ENCODE measurements around the gene CEL. TPM values are rescaled to one million over a fixed set of nuclear protein-coding genes. Genes with fewer than 3 reads are reported as not detected.

The CEL gene
- polyA plus RNA-seq, 4 donors, result 3.5 to 5.8 (median 5.0) TPM

- no peak for DNase-seq (ENCODE audit: low read depth in 4 of 4, low spot score in 2 of 4)
These were observed 52.4 kb downstream of the CEL start for GRCh38 chr9:133113949-133114885.

DNA sequence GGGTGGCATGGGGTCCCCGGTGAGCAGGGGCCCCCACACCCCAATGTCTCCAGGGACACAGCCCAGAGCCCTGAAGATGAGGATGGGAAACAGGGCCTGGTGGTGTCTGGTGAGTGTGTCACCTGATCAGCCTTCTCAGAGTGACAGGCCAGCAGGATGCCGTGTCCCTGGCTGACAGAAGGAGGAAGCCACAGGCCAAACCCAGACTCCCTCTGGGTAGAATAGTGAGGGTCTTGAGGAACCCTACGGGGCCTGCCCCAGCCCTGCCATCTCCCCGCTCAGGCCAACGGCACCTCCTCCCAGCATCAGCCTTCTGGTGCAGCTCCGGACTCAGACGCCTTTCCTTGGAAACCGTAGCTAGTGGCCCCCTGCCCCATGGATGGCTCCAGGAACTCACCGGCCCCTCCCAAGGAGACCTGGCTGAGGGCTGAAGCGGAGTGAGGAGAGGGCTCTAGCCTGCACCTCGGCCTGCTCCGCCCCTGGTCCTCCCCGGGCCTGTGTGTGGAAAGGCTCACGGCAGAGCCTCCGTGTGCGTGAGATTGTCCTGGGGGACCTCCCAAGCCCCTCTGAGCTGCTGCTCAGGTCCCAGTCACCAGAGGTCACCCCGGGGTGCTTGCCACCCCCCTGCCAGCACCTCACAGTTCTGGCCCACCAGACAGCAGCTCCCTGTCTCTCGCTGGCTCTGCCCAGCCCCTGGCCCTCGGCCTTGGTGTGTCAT is 53.3 kb downstream of the CEL start:
- no peak for DNase-seq (ENCODE audit: low read depth in 4 of 4, low spot score in 2 of 4)

- DNase-seq (ENCODE audit: low read depth in 4 of 4, low spot score in 2 of 4), result no peak
These were observed 54.0 kb downstream of the CEL start for GRCh38 chr9:133115604-133116345.

DNA sequence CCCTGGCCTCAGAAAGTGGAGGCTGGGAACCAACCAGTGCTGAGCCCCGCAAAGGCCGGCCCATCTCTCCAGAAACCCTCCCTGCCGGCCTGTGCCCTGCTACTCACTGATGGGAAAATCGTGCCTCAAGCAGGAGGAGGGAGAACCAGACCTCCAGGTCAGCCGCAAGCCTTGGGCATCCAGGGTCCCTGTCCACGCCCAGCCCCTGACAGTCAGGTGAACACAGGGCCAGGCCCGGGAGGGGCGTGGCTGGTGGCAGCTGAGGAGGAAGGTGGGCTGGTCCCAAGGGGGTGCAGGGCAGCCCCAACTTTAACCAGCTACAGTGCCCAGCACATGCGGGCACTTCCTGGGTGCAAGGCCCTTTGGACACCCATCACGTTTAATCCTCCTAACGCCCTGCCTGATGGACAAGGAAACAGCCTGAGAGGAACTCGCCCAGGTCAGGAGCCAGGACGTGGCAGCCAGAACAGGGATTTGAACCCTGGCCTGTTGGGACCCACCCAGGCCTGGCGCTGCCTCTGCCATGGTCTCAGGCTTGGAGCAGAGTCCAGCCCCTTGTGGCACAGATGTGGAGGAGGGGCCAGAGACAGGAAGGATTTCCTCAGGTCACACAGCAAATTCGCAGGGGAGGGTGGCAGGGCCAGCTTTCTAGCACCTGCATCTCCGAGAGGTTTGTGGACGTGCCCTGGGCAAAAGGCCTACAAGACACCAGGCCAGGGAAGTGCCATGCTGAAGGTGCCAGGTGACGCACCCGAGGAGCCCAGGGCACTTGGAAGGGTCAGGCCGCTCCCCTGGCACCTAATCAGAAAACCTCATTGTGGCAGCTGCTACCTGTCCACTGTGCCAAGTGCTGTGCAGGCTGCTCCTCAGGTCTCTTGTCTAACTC is 54.8 kb downstream of the CEL start:
- no peak for DNase-seq (ENCODE audit: low read depth in 4 of 4, low spot score in 2 of 4)

DNA sequence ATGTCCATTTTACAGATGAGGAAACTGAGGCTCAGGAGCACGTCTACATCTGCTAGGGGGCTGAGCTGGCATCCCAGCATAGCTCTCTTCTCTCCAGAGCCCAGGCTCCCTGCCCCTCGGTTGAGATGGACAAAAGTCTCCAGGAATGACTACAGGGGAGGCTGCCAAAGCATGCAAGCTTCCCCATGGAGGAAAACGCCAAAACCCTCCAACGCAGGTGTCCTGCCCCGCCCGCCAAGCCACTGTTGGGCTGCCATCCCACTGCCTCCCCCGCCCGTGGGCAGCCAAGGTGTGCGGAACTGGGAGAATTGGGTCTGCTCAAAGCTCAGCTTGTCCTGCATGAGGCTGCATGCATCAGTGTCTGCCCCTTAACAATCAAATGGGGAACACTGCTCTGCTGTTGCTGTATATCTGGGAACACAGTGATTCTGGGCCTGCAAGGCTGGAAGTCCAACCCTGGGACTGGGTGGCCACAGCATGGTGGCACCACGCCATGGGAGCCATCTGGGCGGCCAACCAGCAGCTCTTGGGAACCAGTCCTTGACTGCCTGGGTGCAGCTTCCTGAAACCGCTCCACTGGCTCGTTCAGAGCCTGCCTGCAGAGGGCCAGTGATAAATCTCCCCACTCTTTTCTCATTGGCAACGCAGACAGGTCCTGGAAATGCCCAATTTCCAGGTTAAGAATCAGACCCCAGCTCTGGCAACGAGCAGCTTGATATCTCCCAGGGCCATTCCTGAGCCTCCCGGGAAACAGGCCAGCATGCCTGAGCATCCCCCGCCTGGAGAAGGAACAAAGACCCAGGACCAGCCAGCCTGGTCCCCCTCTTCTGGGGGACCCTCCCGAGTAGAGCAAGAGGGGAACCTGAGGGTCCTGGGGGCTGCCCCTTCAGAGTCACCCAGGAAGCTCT is 55.7 kb downstream of the CEL start:
- no peak for DNase-seq (ENCODE audit: low read depth in 4 of 4, low spot score in 2 of 4)

DNA sequence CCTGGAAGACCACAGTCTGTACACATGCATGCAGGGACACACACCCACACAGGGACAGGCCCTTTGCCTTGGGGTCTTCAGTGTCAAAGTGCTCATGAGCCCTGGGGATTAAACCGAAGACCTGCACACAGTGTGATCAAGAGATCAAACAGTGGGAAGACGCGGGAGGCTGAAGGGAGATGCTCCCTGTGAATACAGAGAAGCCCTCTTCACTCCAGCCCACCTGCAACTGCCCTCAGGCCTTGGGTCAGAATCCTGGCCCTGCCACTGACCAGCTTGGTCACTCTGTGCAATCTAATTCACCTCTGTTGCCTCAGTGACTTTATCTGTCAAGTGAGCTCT is 56.4 kb downstream of the CEL start:
- no peak for DNase-seq (ENCODE audit: low read depth in 4 of 4, low spot score in 2 of 4)

GRCh38 chr9:133118568-133118967 is 56.8 kb downstream of the CEL start:
- no peak for DNase-seq (ENCODE audit: low read depth in 4 of 4, low spot score in 2 of 4)

GRCh38 chr9:133119103-133119845 is 57.5 kb downstream of the CEL start:
- DNase-seq (ENCODE audit: low read depth in 4 of 4, low spot score in 2 of 4), result no peak

GRCh38 chr9:133119846-133120500 is 58.2 kb downstream of the CEL start:
- no peak for DNase-seq (ENCODE audit: low read depth in 4 of 4, low spot score in 2 of 4)

DNA sequence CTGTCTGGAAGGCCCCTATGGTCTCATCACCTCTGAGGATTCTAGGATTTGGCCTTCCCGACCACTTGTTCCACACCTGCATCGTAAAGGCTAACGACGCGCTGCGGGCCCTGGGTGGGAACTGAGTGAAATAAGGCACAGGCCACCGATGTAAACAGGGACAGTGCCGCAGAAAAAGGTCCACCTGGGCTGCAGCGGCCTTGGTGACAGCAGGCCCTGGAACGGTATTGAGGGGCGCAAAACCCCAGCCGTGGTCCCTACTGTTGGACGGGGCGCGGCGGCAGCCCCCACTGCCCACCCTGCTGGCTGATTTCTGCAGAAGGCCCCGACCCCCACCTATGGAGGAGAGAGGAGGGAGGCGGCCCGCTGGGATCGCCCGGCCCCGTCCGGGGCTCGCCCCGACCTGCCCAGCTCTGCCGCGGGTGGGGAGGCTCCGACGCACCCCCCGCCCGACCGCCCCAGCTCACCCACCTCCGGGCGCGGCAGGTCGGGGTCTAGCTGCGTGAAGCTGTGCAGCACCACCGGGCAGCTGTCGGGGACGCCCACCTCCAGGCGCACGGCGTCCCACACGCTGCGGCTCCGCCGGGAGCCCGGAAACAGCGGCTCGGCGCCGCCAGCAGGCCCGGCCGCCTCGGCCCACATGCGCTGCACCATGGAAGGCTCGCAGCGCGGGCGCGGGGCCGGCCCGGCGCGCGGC is 58.9 kb downstream of the CEL start:
- no peak for DNase-seq (ENCODE audit: low read depth in 4 of 4, low spot score in 2 of 4)

Other genes starting within 250 kb of the CEL start
- 1 to 10 TPM; 2.9 to 4.0 (median 3.7) TPM for gene AK8, start 183.7 kb upstream of the CEL start, polyA plus RNA-seq (ENCODE audit: insufficient read length in 4 of 4)
- 10 to 100 TPM in 2 of 4 donors, 1 to 10 TPM in 2; 8.8 to 11.6 (median 9.5) TPM for gene SPACA9, start 183.1 kb upstream of the CEL start, polyA plus RNA-seq (ENCODE audit: insufficient read length in 4 of 4)
- 10 to 100 TPM; 29.5 to 67.4 (median 45.0) TPM for gene TSC1, start 117.4 kb upstream of the CEL start, polyA plus RNA-seq (ENCODE audit: insufficient read length in 4 of 4)
- gene GFI1B, start 83.3 kb upstream of the CEL start, polyA plus RNA-seq (ENCODE audit: insufficient read length in 4 of 4), result 1 to 10 TPM in 1 of 4 donors, under 1 TPM in 3; 0.71 to 1.0 (median 0.91) TPM
- 10 to 100 TPM; 61.3 to 85.1 (median 67.9) TPM for gene GTF3C5, start 31.0 kb upstream of the CEL start, polyA plus RNA-seq (ENCODE audit: insufficient read length in 4 of 4)
- 10 to 100 TPM; 32.2 to 47.1 (median 33.5) TPM for gene RALGDS, start 59.3 kb downstream of the CEL start, polyA plus RNA-seq (ENCODE audit: insufficient read length in 4 of 4)
- gene GBGT1, start 101.9 kb downstream of the CEL start, polyA plus RNA-seq (ENCODE audit: insufficient read length in 4 of 4), result 1 to 10 TPM; 1.9 to 3.1 (median 2.8) TPM
- gene OBP2B, start 147.3 kb downstream of the CEL start, polyA plus RNA-seq (ENCODE audit: insufficient read length in 4 of 4), result under 1 TPM in 3 of 4 donors, not detected in 1; 0.17 to 0.28 (median 0.22) TPM
- 10 to 100 TPM; 13.2 to 32.8 (median 18.4) TPM for gene ABO, start 213.2 kb downstream of the CEL start, polyA plus RNA-seq (ENCODE audit: insufficient read length in 4 of 4)